Ishikawa (cell line): ENCODE measurements around the gene ATP9B.

ENCODE experiments used
- CEBPB ChIP-seq: IDR thresholded peaks from 2 replicates; pipeline ENCODE4 v1.6.1; 2012
- CREB1 ChIP-seq: IDR thresholded peaks from 2 replicates; pipeline ENCODE4 v1.6.1; 2012; ENCODE audit warnings: low read depth
- EGR1 ChIP-seq: IDR thresholded peaks from 2 replicates; pipeline ENCODE4 v1.6.1; 2012
- EP300 ChIP-seq: IDR thresholded peaks from 2 replicates; pipeline ENCODE4 v1.6.1; 2012; ENCODE audit warnings: borderline replicate concordance
- FOXM1 ChIP-seq: IDR thresholded peaks from 2 replicates; pipeline ENCODE4 v1.6.1; 2012; ENCODE audit warnings: low read depth, borderline replicate concordance
- MAX ChIP-seq: IDR thresholded peaks from 2 replicates; pipeline ENCODE4 v1.6.1; 2012
- NFIC ChIP-seq: IDR thresholded peaks from 2 replicates; pipeline ENCODE4 v1.6.1; 2012
- RAD21 ChIP-seq: IDR thresholded peaks from 2 replicates; pipeline ENCODE4 v1.6.1; 2012; ENCODE audit warnings: low read depth
- REST ChIP-seq: IDR thresholded peaks from 2 replicates; pipeline ENCODE4 v1.6.1; 2012; ENCODE audit warnings: low read depth, mild to moderate bottlenecking
- TAF1 ChIP-seq: IDR thresholded peaks from 2 replicates; pipeline ENCODE4 v1.6.1; 2012; ENCODE audit warnings: low read depth, mild to moderate bottlenecking
- TCF12 ChIP-seq: IDR thresholded peaks from 2 replicates; pipeline ENCODE4 v1.6.1; 2012; ENCODE audit warnings: low read depth
- TEAD4 ChIP-seq: IDR thresholded peaks from 2 replicates; pipeline ENCODE4 v1.6.1; 2012
- USF1 ChIP-seq: IDR thresholded peaks from 2 replicates; pipeline ENCODE4 v1.6.1; 2012
- YY1 ChIP-seq: IDR thresholded peaks from 2 replicates; pipeline ENCODE4 v1.6.1; 2012; ENCODE audit warnings: low read depth
- ZBTB7A ChIP-seq: IDR thresholded peaks from 2 replicates; pipeline ENCODE4 v1.6.1; 2012; ENCODE audit warnings: low read depth

The ATP9B gene

GRCh38 chr18:79300413-79300812 is 231.2 kb downstream of the ATP9B start:
- TF ChIP-seq TEAD4, result no peak
- no peak for TF ChIP-seq CEBPB
- no peak for TF ChIP-seq ZBTB7A
- TF ChIP-seq TCF12, result no peak

GRCh38 chr18:79302120-79302519 is 232.9 kb downstream of the ATP9B start:
- TF ChIP-seq ZBTB7A (no peak), REST (no peak), MAX (no peak), TEAD4 (no peak), FOXM1 (no peak), YY1 (no peak), EGR1 (no peak), RAD21 (no peak), EP300 (no peak), TCF12 (no peak)

GRCh38 chr18:79305911-79306310 is 236.7 kb downstream of the ATP9B start:
- TF ChIP-seq ZBTB7A, result no peak

- TF ChIP-seq RAD21 (no peak), CEBPB (peak; percentile 69)
Measured at GRCh38 chr18:79309614-79310358, 240.6 kb downstream of the ATP9B start.

GRCh38 chr18:79314838-79315388 is 245.7 kb downstream of the ATP9B start:
- TF ChIP-seq TEAD4, result no peak
- TF ChIP-seq ZBTB7A, result no peak
- no peak for TF ChIP-seq FOXM1
- no peak for TF ChIP-seq RAD21
- TF ChIP-seq CEBPB, result no peak
- no peak for TF ChIP-seq TAF1
- no peak for TF ChIP-seq MAX
- no peak for TF ChIP-seq REST
- no peak for TF ChIP-seq TCF12
- TF ChIP-seq EGR1, result no peak

GRCh38 chr18:79315596-79315995 is 246.4 kb downstream of the ATP9B start:
- no peak for TF ChIP-seq EP300
- TF ChIP-seq RAD21, result no peak
- no peak for TF ChIP-seq CREB1
- no peak for TF ChIP-seq YY1
- no peak for TF ChIP-seq ZBTB7A
- no peak for TF ChIP-seq EGR1
- TF ChIP-seq USF1, result no peak
- TF ChIP-seq NFIC, result no peak
- TF ChIP-seq TAF1, result no peak
- no peak for TF ChIP-seq FOXM1
- TF ChIP-seq TEAD4, result no peak
- no peak for TF ChIP-seq TCF12
- no peak for TF ChIP-seq CEBPB
- no peak for TF ChIP-seq MAX
- no peak for TF ChIP-seq REST
